KMS-11 (cell line): ENCODE data around the gene MOSMO.
"Not testable (repeated sequence)": the region's sequence is repeated elsewhere in the genome, so short reads cannot be mapped to it uniquely, and the experiment has no call there.

ENCODE experiments used
- H2AFZ ChIP-seq: fragments of 200-600 bp; sonication (generic); 2 replicates; pipeline ENCODE4 v1.6.1; 2016; ENCODE audit warnings: antibody characterized with exemption, mixed run types, low read depth
- H3K27ac ChIP-seq: fragments of 200-600 bp; sonication (generic); 2 replicates; pipeline ENCODE4 v1.6.1; 2016; ENCODE audit warnings: mild to moderate bottlenecking, mixed run types
- H3K27me3 ChIP-seq: fragments of 200-600 bp; sonication (generic); 2 replicates; pipeline ENCODE4 v1.6.1; 2017; ENCODE audit warnings: mild to moderate bottlenecking, low read depth, mixed run types, moderate library complexity; ENCODE audit not compliant: insufficient read depth
- H3K36me3 ChIP-seq: fragments of 200-600 bp; sonication (generic); 2 replicates; pipeline ENCODE4 v1.6.1; 2017; ENCODE audit warnings: mild to moderate bottlenecking, mixed run types; ENCODE audit not compliant: insufficient read depth
- H3K4me1 ChIP-seq: fragments of 200-600 bp; sonication (generic); 2 replicates; pipeline ENCODE4 v1.6.1; 2016; ENCODE audit warnings: mild to moderate bottlenecking, low read depth, mixed run types; ENCODE audit not compliant: poor library complexity, severe bottlenecking
- H3K4me2 ChIP-seq: fragments of 200-600 bp; sonication (generic); 2 replicates; pipeline ENCODE4 v1.7.0; 2016; ENCODE audit warnings: mild to moderate bottlenecking, mixed run types
- H3K4me3 ChIP-seq: fragments of 200-600 bp; sonication (generic); IDR thresholded peaks from 2 replicates; pipeline ENCODE4 v1.6.1; 2017; ENCODE audit warnings: low read depth, low read length, mixed read lengths; ENCODE audit not compliant: insufficient read depth
- H3K79me2 ChIP-seq: fragments of 200-600 bp; sonication (generic); 2 replicates; pipeline ENCODE4 v1.6.1; 2016; ENCODE audit warnings: low read depth, mixed run types; ENCODE audit not compliant: insufficient read depth
- H3K9ac ChIP-seq: fragments of 200-600 bp; sonication (generic); 2 replicates; pipeline ENCODE4 v1.6.1; 2016; ENCODE audit warnings: mild to moderate bottlenecking, mixed run types
- H4K20me1 ChIP-seq: fragments of 200-600 bp; sonication (generic); 2 replicates; pipeline ENCODE4 v1.6.1; 2016; ENCODE audit warnings: mild to moderate bottlenecking, mixed run types; ENCODE audit not compliant: insufficient read depth
- CTCF ChIP-seq: fragments of 200-600 bp; sonication (generic); conservative IDR thresholded peaks from 2 replicates; pipeline ENCODE4 v1.6.1; 2017; ENCODE audit warnings: low read depth, mild to moderate bottlenecking, antibody characterized with exemption, low read length, moderate library complexity, mixed read lengths

Gene MOSMO

GRCh38 chr16:22035153-22035552 lies 27.2 kb downstream of the MOSMO start:
- H3K79me2 ChIP-seq, result no peaks in the 10 kb centered on the region; the same call in 1 of the 2 replicates
- H3K9ac ChIP-seq, result no peak overlapping the region

GRCh38 chr16:22043882-22044281 lies 36.0 kb downstream of the MOSMO start:
- not testable (repeated sequence) for H3K4me1 ChIP-seq, H3K4me2 ChIP-seq, H3K27ac ChIP-seq, H3K27me3 ChIP-seq, H4K20me1 ChIP-seq, H3K36me3 ChIP-seq, H3K79me2 ChIP-seq, H3K9ac ChIP-seq, H3K4me3 ChIP-seq, H2AFZ ChIP-seq

More at GRCh38 chr16:22035153-22035552, 27.2 kb downstream of the MOSMO start:
- Histone ChIP-seq H2AFZ (no peak overlapping the region), H4K20me1 (no peaks in the 10 kb centered on the region), H3K4me2 (no peak overlapping the region), H3K4me1 (peaks cover 11% of the 10 kb centered on the region), H3K4me3 (no peak overlapping the region), H3K27ac (no peak overlapping the region), H3K27me3 (no peaks in the 10 kb centered on the region), H3K36me3 (no peaks in the 10 kb centered on the region)
- TF ChIP-seq CTCF, result no peak

- H3K9ac ChIP-seq, H3K27me3 ChIP-seq, H3K4me1 ChIP-seq, H4K20me1 ChIP-seq, H3K4me2 ChIP-seq, H3K79me2 ChIP-seq, H2AFZ ChIP-seq, H3K27ac ChIP-seq, H3K36me3 ChIP-seq, H3K4me3 ChIP-seq: not testable (repeated sequence)
Observed at GRCh38 chr16:22045888-22046287, 38.0 kb downstream of the MOSMO start.

- Histone ChIP-seq H3K4me1 (peaks cover 12% of the 10 kb centered on the region), H3K36me3 (no peaks in the 10 kb centered on the region), H3K4me2 (no peak overlapping the region), H4K20me1 (no peaks in the 10 kb centered on the region), H3K27ac (no peak overlapping the region), H3K9ac (no peak overlapping the region), H3K4me3 (no peak overlapping the region), H3K27me3 (no peaks in the 10 kb centered on the region), H3K79me2 (no peaks in the 10 kb centered on the region), H2AFZ (no peak overlapping the region)
- no peak for TF ChIP-seq CTCF
Observed at GRCh38 chr16:22050963-22051362, 43.1 kb downstream of the MOSMO start.

- Histone ChIP-seq H3K4me3 (no peak overlapping the region), H3K36me3 (no peaks in the 10 kb centered on the region), H3K27ac (no peak overlapping the region), H3K27me3 (no peaks in the 10 kb centered on the region), H2AFZ (no peak overlapping the region), H4K20me1 (no peaks in the 10 kb centered on the region), H3K79me2 (no peaks in the 10 kb centered on the region), H3K4me2 (no peak overlapping the region), H3K9ac (no peak overlapping the region), H3K4me1 (peaks cover 12% of the 10 kb centered on the region)
- TF ChIP-seq CTCF, result no peak
Observed at GRCh38 chr16:22052980-22053379, 45.1 kb downstream of the MOSMO start.
